SKM-1 treated with dmso at 0.1 percent for 144 hours (cell line): ENCODE measurements around the gene PIGL.
"Not testable (repeated sequence)": the region's sequence is repeated elsewhere in the genome, so short reads cannot be mapped to it uniquely, and the experiment has no call there.

Experiments used
- DNase-seq: peaks from one replicate; lab custom pipeline; 2025; ENCODE audit not compliant: unreplicated experiment; lab: John Stamatoyannopoulos, UW

The PIGL gene

GRCh38 chr17:16217002-16217635 lies at the start of gene PIGL:
Gene PIGL, plus strand, starts transcription at chr17:16217210. Its CDS starts 17 bp downstream, at chr17:16217227.
- DNase-seq, result peak; percentile 83

- no peak for DNase-seq
Measured at GRCh38 chr17:16171613-16172012, 45.4 kb upstream of the PIGL start.

GRCh38 chr17:16178836-16179235 lies 38.2 kb upstream of the PIGL start:
- no peak for DNase-seq

- DNase-seq, result no peak
Measured at GRCh38 chr17:16181581-16181980, 35.4 kb upstream of the PIGL start.

- no peak for DNase-seq
Measured at GRCh38 chr17:16187642-16188041, 29.4 kb upstream of the PIGL start.

GRCh38 chr17:16189791-16190348 lies 27.1 kb upstream of the PIGL start:
- DNase-seq, result no peak

GRCh38 chr17:16190703-16191360 lies 26.2 kb upstream of the PIGL start:
- no peak for DNase-seq

- DNase-seq, result no peak
Measured at GRCh38 chr17:16191604-16192003, 25.4 kb upstream of the PIGL start.

GRCh38 chr17:16194307-16194835 lies 22.6 kb upstream of the PIGL start:
- not testable (repeated sequence) for DNase-seq

- DNase-seq, result no peak
Measured at GRCh38 chr17:16197276-16197675, 19.7 kb upstream of the PIGL start.

- peak; percentile 41 for DNase-seq
Measured at GRCh38 chr17:16199093-16199492, 17.9 kb upstream of the PIGL start.

- DNase-seq, result not testable (repeated sequence)
Measured at GRCh38 chr17:16201693-16202131, 15.3 kb upstream of the PIGL start.

GRCh38 chr17:16202554-16203500 lies 14.2 kb upstream of the PIGL start:
- not testable (repeated sequence) for DNase-seq

GRCh38 chr17:16204763-16205162 lies 12.2 kb upstream of the PIGL start:
- DNase-seq, result not testable (repeated sequence)

GRCh38 chr17:16211590-16211989 lies 5.4 kb upstream of the PIGL start:
- no peak for DNase-seq

GRCh38 chr17:16212793-16213192 lies 4.2 kb upstream of the PIGL start:
- DNase-seq, result no peak

GRCh38 chr17:16214190-16215001 lies 2.6 kb upstream of the PIGL start:
- DNase-seq, result no peak

GRCh38 chr17:16215002-16215272 lies 2.1 kb upstream of the PIGL start:
- no peak for DNase-seq

GRCh38 chr17:16215273-16215964 lies 1.6 kb upstream of the PIGL start, which contains the start of gene NCOR1:
Gene NCOR1, minus strand, starts transcription at chr17:16215534. Its CDS starts 20,965 bp downstream, at chr17:16194569.
- peak; percentile 85 for DNase-seq

- no peak for DNase-seq
Measured at GRCh38 chr17:16215965-16216316, 1.1 kb upstream of the PIGL start.
